ENCODE data around the gene PDIA5. TPM values are rescaled to one million over a fixed set of nuclear protein-coding genes. Genes with fewer than 3 reads are reported as not detected.

PDIA5 gene
- total and polyA plus RNA-seq, 3 donors from 2014 or later = 49.6 to 76.8 (median 76.0) TPM

DNA sequence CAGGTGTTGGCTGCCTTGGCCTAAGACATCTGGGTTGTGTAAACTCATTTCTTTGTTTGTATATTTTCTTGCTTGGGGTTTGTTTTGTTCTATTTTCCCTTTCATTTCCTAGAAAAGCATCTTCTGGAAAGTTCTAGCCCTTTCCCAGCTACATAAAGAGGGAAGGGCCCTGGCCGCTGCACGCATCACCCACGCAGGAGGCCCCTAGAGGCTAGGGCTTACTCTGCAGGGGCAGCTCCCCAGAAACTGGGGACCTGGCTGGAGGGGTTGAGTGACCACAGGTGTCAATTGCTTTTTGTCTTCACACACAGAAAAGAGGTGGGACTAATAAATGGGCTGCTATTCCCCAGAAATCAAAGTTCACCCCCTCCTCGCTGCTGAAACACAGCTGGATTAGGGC lies 52.6 kb downstream of the PDIA5 start:
- WGBS, 2 donors = 91 to 98% methylated on average over 4 of the region's 4 CpGs
- Histone ChIP-seq H3K36me3 (ENCODE audit: low read depth, missing control alignments) (no peaks in the 10 kb centered on the region), H3K4me1 (no peaks in the 10 kb centered on the region), H3K4me3 (no peak overlapping the region), H3K27me3 (no peaks in the 10 kb centered on the region), H3K27ac (no peak overlapping the region), H3K9me3 (no peaks in the 10 kb centered on the region)
- TF ChIP-seq POLR2A (IDR thresholded peaks at IDR 0.05) = no peak
- TF ChIP-seq, protein P1, sequence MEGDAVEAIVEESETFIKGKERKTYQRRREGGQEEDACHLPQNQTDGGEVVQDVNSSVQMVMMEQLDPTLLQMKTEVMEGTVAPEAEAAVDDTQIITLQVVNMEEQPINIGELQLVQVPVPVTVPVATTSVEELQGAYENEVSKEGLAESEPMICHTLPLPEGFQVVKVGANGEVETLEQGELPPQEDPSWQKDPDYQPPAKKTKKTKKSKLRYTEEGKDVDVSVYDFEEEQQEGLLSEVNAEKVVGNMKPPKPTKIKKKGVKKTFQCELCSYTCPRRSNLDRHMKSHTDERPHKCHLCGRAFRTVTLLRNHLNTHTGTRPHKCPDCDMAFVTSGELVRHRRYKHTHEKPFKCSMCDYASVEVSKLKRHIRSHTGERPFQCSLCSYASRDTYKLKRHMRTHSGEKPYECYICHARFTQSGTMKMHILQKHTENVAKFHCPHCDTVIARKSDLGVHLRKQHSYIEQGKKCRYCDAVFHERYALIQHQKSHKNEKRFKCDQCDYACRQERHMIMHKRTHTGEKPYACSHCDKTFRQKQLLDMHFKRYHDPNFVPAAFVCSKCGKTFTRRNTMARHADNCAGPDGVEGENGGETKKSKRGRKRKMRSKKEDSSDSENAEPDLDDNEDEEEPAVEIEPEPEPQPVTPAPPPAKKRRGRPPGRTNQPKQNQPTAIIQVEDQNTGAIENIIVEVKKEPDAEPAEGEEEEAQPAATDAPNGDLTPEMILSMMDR (IDR thresholded peaks at IDR 0.05) = no peak
- no peak for DNase-seq
- intact Hi-C loops (cut with DNase I; ENCODE audit: low total_unique reads) = no loop called here

DNA sequence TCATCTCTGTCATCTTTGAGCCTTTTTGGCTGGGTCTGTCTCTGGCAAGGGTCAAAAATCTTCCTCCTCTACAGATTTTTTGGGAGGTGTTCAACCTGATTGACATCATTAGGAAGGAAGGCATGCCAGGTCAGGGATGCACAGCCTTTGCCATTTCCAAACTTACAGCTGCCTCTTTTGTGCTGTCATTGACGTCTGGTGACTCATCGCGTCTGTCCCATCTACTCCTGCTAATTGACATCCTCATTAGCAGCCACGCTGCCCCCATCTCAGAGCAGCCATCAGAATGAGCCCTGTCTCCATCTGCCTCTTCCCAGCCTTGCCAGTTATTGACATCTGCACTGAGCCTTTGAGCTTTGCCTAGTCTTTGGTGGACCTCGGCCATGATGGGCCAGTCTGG lies 53.0 kb downstream of the PDIA5 start:
- TF ChIP-seq POLR2A (IDR thresholded peaks at IDR 0.05) = no peak
- TF ChIP-seq, protein P1 (IDR thresholded peaks at IDR 0.05) = no peak
- Histone ChIP-seq H3K27me3 (no peaks in the 10 kb centered on the region), H3K27ac (no peak overlapping the region), H3K9me3 (no peaks in the 10 kb centered on the region), H3K4me1 (no peaks in the 10 kb centered on the region), H3K36me3 (ENCODE audit: low read depth, missing control alignments) (no peaks in the 10 kb centered on the region), H3K4me3 (no peak overlapping the region)
- no peak for DNase-seq
- intact Hi-C loops (cut with DNase I; ENCODE audit: low total_unique reads) = no loop called here
- WGBS, 2 donors = 91 to 92% methylated on average over 5 of the region's 5 CpGs

DNA sequence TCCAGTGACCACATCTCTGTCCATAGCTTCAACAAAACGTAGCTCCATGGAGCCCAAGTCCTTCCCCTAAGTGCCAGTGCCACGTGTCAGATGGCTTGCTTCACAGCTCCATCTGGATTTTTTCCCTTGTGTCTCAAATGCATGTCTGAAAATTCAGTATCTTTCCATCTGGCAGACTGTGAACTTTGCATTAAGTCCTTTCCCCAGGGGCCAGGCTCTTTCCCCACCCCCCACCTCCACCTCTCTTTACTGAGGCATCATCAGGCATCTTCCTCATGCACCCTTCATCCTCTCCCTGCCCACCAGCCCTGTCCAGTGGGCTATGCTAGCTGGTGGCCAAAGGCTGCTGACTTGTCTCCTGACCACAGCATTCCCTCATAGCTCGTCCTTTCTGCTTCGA lies 53.7 kb downstream of the PDIA5 start:
- H3K9me3 ChIP-seq = no peaks in the 10 kb centered on the region
- DNase-seq = no peak
- no peaks in the 10 kb centered on the region for H3K27me3 ChIP-seq
- intact Hi-C loops (cut with DNase I; ENCODE audit: low total_unique reads) = no loop called here
- no peaks in the 10 kb centered on the region for H3K36me3 ChIP-seq (ENCODE audit: low read depth, missing control alignments)
- H3K27ac ChIP-seq = no peak overlapping the region
- no peak overlapping the region for H3K4me3 ChIP-seq
- no peaks in the 10 kb centered on the region for H3K4me1 ChIP-seq
- TF ChIP-seq, protein P1 (IDR thresholded peaks at IDR 0.05) = no peak
- TF ChIP-seq POLR2A (IDR thresholded peaks at IDR 0.05) = no peak
- WGBS, 2 donors = 88 to 89% methylated on average over 4 of the region's 4 CpGs

DNA sequence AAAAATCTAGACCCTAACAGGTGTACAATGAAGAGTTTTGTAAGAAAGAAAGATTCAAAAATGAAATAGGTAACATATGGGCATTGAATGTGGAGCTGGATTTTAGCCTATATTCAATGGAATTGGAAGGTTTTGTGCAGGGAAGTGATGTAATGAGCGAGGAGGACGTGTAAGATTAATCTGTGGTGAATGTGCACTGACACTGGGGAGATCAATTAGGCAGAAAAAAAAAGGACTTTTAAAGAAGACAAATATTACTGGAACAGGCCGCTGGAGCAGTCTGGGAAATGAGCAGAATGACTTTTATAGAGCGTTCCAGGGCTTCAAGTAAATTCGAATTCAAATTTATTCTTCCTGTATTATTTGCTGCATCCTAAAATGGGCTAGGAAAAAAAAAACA lies 55.2 kb downstream of the PDIA5 start:
- Histone ChIP-seq H3K27ac (no peak overlapping the region), H3K4me3 (no peak overlapping the region)

More for the DNA sequence above, 55.2 kb downstream of the PDIA5 start:
- TF ChIP-seq, protein P1 (IDR thresholded peaks at IDR 0.05) = no peak
- TF ChIP-seq POLR2A (IDR thresholded peaks at IDR 0.05) = no peak
- intact Hi-C loops (cut with DNase I; ENCODE audit: low total_unique reads) = no loop called here
- Histone ChIP-seq H3K27me3 (no peaks in the 10 kb centered on the region), H3K9me3 (no peaks in the 10 kb centered on the region), H3K36me3 (ENCODE audit: low read depth, missing control alignments) (no peaks in the 10 kb centered on the region), H3K4me1 (no peaks in the 10 kb centered on the region)
- WGBS, 2 donors = 83 to 95% methylated on average over 5 of the region's 5 CpGs
- DNase-seq = no peak

All from testis (tissue), 3 donors.